Right lobe of liver (tissue), 6 donors: ENCODE measurements around the gene PRR12. TPM values are rescaled to one million over a fixed set of nuclear protein-coding genes. Genes with fewer than 3 reads are reported as not detected.

ENCODE experiments used
- ATAC-seq, 4 donors: fragments of 200-7000 bp; cut with Tn5 transposase; one replicate each; pipeline ENCODE4 v1.9.1; 2020; ENCODE audit warnings: mild to moderate bottlenecking in 4 of 4, moderate library complexity in 4 of 4
- DNase-seq, 3 donors: peaks; one replicate each; pipeline ENCODE4 v3.0.0-alpha.2; 2020
- H3K27ac ChIP-seq, 3 donors: fragments of 200-600 bp; one replicate each; pipeline ENCODE4 v1.8.0; 2022
- H3K27me3 ChIP-seq, 2 donors: fragments of 200-600 bp; one replicate each; pipeline ENCODE4 v1.8.0; 2022
- H3K36me3 ChIP-seq, 4 donors: fragments of 200-600 bp; sonication (generic) in 1 of 4; one replicate each; pipeline versions ENCODE4 v1.5.1 to v1.8.0; 2017 to 2022; ENCODE audit warnings: control low read depth in 1 of 4
- H3K4me1 ChIP-seq, 4 donors: fragments of 200-600 bp; sonication (generic) in 1 of 4; one replicate each; pipeline versions ENCODE4 v1.5.1 to v1.8.0; 2017 to 2022; ENCODE audit warnings: control low read depth in 1 of 4
- H3K4me3 ChIP-seq, 3 donors: fragments of 200-600 bp; one replicate each; pipeline ENCODE4 v1.8.0; 2022
- H3K9me3 ChIP-seq, 4 donors: fragments of 200-600 bp; sonication (generic) in 1 of 4; one replicate each; pipeline versions ENCODE4 v1.5.1 to v1.8.0; 2017 to 2022; ENCODE audit warnings: control low read depth in 1 of 4
- CTCF ChIP-seq, 4 donors: fragments of 200-600 bp in 3 of 4; fragments of 450-650 bp in 1 of 4; IDR thresholded peaks; one replicate each; pipeline versions ENCODE4 v1.5.1 to v1.8.0; 2016 to 2022; ENCODE audit warnings: antibody characterized with exemption in 4 of 4, mild to moderate bottlenecking in 2 of 4
- POLR2A ChIP-seq: fragments of 450-650 bp; IDR thresholded peaks from one replicate; pipeline ENCODE4 v1.6.1; 2017; ENCODE audit warnings: antibody characterized with exemption, mild to moderate bottlenecking
- WGBS: methylation state at CpG from one replicate; pipeline ENCODE4 v1.1.6; 2018; ENCODE audit warnings: low coverage, low lambda C conversion rate; ENCODE audit not compliant: insufficient coverage; ENCODE audit errors: missing lambda C conversion rate; 5-methylcytosine and 5-hydroxymethylcytosine counted together
- intact Hi-C, 2 donors: fragments of 100-400 bp; cut with DNase I; formaldehyde crosslinking; loops; one replicate each; pipeline versions ENCODE4 v1.11.2 to v1.14.1; 2022
- total RNA-seq, 6 experiments: library from RNA; depleted of rRNA in 2 of 6; stranded (reverse); fragments of >200 nt in 2 of 6; fragmentation: NEBNext Ultra II Directional in 3 of 6; extraction: Animal tissue kit (Norgen Biotek cat#: 25700) in 3 of 6; gene quantifications; one replicate each; pipeline versions ENCODE4 v1.1.0 to v1.2.4, GENCODE V29; 2016 to 2023
- donor health status: DM: no; HTN: yes; CAD: no.
- donor health status: DM: no; HTN: no; CAD: no.
- donor health status: DM: no; HTN: no; CAD: no.
- donor health status: DM: no; HTN: yes; CAD: no.
- donor health status: DM: no; HTN: yes; CAD: no.

PRR12 gene
- total RNA-seq, 6 experiments from 2014 or later, result 4.0 to 8.5 (median 5.5) TPM

GRCh38 chr19:49599378-49600295 is 8.7 kb downstream of the PRR12 start:
- H3K27me3 ChIP-seq, result no peaks in the 10 kb centered on the region
- no peak overlapping the region for H3K27ac ChIP-seq
- H3K4me3 ChIP-seq, result no peak overlapping the region
- H3K9me3 ChIP-seq, result no peaks in the 10 kb centered on the region
- no peak for TF ChIP-seq POLR2A
- no peak for TF ChIP-seq CTCF (IDR thresholded peaks at IDR 0.05)
- ATAC-seq (no peak), DNase-seq (no peak)
- peaks cover 0 to 50% (median 13%) of the 10 kb centered on the region in 4 donors for H3K36me3 ChIP-seq
- intact Hi-C loops, result loop anchor here in 1 of 2 donors (10.0 kb wide), 1 partner anchor 65 kb away; the partner anchor contains the start of genes BCL2L12 and IRF3
- H3K4me1 ChIP-seq, result no peaks in the 10 kb centered on the region
- WGBS, result 88% methylated on average over 5 of the region's 26 CpGs

DNA sequence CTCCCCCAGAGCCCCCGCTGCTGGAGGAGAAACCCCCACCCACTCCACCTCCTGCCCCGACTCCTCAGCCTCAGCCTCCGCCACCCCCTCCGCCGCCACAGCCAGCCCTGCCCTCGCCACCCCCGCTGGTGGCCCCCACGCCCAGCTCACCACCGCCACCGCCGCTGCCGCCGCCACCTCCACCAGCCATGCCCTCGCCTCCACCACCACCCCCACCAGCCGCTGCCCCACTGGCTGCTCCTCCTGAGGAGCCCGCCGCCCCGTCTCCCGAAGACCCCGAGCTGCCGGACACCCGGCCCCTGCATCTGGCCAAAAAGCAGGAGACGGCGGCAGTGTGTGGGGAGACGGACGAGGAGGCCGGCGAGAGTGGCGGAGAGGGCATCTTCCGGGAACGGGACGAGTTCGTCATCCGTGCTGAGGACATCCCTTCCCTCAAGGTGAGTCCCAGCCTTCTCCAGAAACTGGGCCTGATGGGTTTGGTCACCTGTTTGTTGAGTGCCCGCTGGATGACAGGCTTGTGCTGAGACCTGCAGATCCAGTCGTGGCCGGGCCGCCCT is 10.6 kb downstream of the PRR12 start:
- DNase-seq, result no peak
- TF ChIP-seq CTCF (IDR thresholded peaks at IDR 0.05) (no peak), POLR2A (no peak)
- no peaks in the 10 kb centered on the region for H3K27me3 ChIP-seq
- 87% methylated on average over 14 of the region's 38 CpGs for WGBS
- intact Hi-C loops, result no loop called here
- H3K9me3 ChIP-seq, result no peaks in the 10 kb centered on the region
- ATAC-seq, result no peak
- H3K36me3 ChIP-seq, result peaks cover 0 to 46% (median 13%) of the 10 kb centered on the region in 4 donors
- no peak overlapping the region for H3K4me3 ChIP-seq
- no peaks in the 10 kb centered on the region for H3K4me1 ChIP-seq
- no peak overlapping the region for H3K27ac ChIP-seq

- Histone ChIP-seq H3K27ac (no peak overlapping the region), H3K36me3 (peaks cover 0 to 44% (median 13%) of the 10 kb centered on the region in 4 donors), H3K4me3 (no peak overlapping the region), H3K4me1 (no peaks in the 10 kb centered on the region), H3K9me3 (no peaks in the 10 kb centered on the region), H3K27me3 (no peaks in the 10 kb centered on the region)
- WGBS, result 80% methylated on average over 1 of the region's 2 CpGs
- TF ChIP-seq CTCF (IDR thresholded peaks at IDR 0.05) (no peak), POLR2A (no peak)
- ATAC-seq (no peak), DNase-seq (no peak)
- intact Hi-C loops, result no loop called here
Observed at GRCh38 chr19:49602806-49603205, 11.8 kb downstream of the PRR12 start.

DNA sequence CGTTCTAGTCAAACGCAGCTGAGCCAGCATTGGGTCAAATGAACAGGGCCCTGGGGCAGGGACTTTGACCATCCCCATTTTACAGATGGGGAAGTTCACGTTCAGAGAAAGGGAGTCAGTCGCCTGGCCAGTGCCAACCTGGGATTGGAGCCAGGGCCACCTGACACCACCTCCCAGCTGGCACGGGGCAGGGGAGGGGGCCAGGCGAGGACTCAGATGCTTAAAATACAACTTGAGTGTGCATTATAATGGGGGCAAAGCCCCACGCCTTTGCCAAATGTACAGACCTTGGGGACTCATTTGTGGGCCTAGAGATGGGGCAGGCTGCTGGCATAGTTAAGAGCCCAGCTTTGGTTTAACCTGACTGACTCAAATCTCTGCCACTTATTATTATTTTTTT is 14.6 kb downstream of the PRR12 start:
- Histone ChIP-seq H3K36me3 (peaks cover 0 to 37% (median 6%) of the 10 kb centered on the region in 4 donors), H3K27ac (no peak overlapping the region), H3K4me3 (no peak overlapping the region), H3K9me3 (no peaks in the 10 kb centered on the region), H3K4me1 (no peaks in the 10 kb centered on the region), H3K27me3 (no peaks in the 10 kb centered on the region)
- ATAC-seq (no peak), DNase-seq (no peak)
- 20% methylated on average over 1 of the region's 7 CpGs for WGBS
- TF ChIP-seq CTCF (IDR thresholded peaks at IDR 0.05) (no peak), POLR2A (no peak)
- intact Hi-C loops, result no loop called here
